SKM-1 treated with dmso at 0.1 percent for 144 hours (cell line): ENCODE measurements around the gene MAGEC2.

ENCODE experiments used
- DNase-seq: peaks from one replicate; lab custom pipeline; 2025; ENCODE audit not compliant: unreplicated experiment; lab: John Stamatoyannopoulos, UW

MAGEC2 gene, protein sequence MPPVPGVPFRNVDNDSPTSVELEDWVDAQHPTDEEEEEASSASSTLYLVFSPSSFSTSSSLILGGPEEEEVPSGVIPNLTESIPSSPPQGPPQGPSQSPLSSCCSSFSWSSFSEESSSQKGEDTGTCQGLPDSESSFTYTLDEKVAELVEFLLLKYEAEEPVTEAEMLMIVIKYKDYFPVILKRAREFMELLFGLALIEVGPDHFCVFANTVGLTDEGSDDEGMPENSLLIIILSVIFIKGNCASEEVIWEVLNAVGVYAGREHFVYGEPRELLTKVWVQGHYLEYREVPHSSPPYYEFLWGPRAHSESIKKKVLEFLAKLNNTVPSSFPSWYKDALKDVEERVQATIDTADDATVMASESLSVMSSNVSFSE

DNA sequence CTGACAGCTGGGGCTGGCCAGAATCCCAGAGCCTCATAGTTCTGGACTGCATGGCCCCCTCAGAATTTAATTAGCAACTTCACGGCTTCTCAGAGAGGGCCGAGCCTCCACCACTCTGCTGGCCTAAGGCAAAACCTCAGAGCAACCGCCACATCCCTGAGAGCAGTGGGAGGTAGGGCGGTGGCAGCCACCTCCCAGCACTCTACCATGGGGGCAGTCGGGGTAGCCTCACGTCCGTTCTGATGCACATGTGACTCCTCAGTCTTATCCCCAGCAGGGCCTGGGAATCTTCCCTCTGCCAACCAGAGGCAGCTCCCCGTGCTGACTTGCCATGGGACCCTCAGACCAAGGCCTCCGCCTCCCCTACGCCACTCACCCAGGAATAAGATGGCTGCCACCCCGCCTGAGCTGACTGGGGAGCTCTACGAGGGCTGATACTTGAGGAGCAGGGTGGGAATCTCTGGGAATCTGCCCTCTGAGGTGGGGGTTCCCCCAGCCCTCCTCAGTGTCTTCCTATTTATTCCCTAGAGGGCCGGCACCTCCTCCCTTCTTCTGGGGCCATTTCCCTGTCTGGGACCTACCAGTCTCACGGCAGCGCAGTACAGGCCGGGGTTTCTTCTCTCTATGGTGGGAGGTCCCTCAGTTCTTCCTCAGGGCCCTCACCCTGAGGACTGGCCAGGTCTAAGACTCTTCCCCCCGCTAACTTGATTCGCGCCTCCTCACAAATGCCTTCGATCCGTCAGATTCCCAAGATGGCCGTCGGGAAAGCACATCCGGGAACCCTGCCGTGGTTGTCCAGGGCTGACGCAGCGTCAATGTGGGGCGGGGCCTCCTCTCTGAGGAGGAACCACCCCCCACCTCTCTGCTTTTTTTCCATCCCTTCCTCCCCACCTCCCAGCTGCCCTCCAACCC lies at the start of gene MAGEC2:
Gene MAGEC2, minus strand, starts transcription at position 769 of the 912 bp plus-strand sequence. CDS start 1,303 bp downstream, outside the sequence.
- DNase-seq, result no peak

DNA sequence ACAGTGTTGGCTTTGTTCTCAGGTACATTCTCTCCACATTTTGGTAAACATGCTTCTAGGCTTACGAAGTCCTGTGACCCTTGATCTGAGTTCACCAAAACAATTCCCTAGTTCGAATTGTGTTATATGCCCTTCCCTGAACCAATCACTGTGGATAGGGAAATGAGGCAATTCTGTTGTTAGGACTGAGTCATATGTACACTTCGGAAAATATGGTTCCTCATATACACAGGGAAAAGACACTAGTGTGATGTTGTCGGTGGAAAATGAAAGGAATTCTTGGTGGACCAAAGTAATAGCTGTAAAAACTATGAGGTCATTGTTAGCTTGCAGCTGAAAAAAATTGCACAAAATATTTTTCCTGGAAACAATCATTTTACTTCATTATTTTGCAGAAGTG lies 46.6 kb upstream of the MAGEC2 start:
- no peak for DNase-seq

DNA sequence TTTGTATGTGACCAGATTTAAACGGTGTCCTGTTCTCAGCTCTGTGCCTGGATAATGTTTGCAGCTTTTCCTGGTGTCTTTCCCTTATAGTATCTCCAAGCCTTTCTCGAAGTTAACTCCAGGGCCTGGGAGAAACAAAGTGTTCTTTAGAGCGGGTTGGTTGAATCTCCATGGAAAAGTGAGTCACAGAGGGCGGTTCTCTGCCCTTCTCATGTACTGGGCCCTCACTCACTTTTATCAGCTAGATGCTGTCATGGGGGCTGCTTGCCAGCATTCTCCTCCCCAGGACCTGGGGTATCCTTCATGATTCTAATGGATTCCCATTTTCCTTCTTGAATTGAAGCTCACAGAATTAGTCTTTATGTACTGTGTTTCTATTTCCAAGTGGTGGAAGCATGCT lies 46.1 kb upstream of the MAGEC2 start:
- DNase-seq, result no peak

DNA sequence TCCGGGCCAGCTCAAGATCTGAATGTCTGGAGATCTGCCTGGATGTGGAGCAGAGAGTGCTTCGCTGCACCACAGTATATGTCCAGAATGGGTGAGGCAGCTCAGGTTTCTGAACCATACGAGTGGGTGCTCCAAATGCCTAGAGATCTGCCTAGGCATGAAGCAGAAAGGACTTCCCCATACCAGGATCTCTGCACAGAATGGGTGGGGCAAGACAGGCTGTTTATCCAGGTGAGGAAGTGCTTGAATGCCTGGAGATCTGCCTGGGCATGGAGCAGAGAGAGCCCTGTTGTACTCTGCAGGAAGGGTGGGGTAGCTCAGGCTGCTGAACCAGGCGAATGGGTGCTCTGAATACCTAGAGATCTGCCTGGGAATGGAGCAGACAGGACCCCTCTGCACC lies 45.4 kb upstream of the MAGEC2 start:
- no peak for DNase-seq

DNA sequence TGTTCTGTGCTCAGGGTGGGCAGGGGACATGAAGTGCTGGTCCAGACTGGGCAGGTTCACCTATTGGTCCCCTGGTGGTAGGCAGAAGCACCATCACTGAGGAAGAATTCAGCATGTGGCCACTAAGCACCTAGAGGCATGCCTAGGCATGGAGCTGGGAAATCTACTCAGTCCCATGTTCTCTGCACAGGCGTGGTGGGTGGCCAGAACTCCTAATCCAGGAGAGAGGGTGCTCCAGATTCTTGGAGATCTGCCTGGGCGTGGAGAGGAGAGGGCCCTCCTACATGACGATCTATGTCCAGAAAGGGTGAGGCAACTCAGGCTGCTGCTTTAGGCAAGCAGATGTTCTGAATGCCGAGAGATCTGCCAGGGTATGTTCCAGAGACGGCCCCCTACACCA lies 44.6 kb upstream of the MAGEC2 start:
- DNase-seq, result no peak

DNA sequence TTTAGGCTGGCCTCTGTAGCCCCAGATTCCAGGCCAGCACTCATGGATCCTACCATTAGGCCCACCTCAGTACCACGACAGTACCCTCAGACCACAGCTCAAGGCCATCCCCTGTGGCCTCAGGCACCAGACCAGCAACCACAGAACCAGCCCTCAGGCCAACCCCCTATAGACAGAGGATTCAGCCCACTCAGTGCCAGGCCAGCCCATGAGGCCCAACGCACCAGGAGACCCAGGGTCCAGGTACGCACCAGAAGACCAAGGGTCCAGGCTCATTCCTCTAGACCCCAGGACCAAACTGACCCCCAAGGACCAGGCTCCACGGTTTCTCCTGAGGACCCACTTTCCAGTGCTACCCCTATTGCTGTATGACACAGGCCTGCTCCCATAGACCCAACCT lies 39.5 kb upstream of the MAGEC2 start:
- no peak for DNase-seq

DNA sequence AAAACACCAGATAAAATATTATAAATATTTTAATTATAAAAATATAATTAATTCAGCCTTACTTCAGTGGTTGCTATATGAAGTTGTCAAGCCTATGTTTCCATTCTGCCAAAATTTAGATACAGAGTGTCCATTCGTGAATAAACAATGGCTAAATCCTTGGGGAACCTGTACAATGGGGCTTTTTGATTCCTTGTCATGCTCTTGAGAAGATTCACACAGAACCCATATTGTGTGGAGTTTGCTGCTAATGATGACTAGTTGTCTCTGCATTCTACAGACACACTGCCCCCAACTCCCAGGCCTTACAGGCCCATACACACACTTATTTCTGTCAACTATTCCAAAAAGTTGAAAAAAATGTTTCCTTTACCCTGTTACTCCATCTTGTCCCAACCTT lies 33.4 kb upstream of the MAGEC2 start:
- no peak for DNase-seq

DNA sequence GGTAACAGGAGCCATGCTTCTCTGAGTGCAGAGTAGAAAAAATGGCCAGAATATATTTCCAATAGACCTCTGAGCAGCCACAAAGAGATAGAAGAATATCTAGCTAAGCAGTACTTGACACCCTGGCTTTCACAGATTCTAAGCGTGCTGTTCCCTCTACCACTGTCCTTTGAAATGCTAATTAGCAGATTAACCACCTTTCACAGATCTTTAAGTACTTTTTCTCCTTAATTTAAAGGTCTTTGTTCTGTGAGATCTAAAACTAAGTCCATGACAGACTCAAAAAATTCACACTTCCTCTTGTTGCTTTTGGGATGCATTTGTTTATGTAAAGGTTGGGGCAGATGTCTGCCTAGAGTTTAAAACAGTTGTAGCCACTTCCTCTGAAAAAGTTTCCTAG lies 28.3 kb upstream of the MAGEC2 start:
- no peak for DNase-seq

DNA sequence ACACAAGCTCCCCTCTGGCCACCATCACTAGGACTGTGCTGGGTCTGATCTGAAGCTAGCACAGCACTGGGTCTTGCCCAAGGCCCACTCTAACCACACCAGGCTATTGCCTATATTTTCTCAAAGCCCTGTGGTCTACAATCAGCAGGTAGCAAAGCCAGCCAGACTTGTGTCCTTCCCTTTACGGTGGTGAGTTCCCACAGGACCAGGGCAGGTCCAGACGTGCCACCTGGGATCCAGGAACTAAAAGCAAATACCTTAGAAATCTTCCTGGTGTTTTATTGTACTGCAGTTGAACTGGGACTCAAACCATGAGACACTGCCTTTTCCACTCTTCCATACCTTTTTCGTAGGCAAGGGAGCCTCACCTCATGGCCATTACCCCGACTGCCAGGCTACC lies 9.0 kb upstream of the MAGEC2 start:
- DNase-seq, result no peak

DNA sequence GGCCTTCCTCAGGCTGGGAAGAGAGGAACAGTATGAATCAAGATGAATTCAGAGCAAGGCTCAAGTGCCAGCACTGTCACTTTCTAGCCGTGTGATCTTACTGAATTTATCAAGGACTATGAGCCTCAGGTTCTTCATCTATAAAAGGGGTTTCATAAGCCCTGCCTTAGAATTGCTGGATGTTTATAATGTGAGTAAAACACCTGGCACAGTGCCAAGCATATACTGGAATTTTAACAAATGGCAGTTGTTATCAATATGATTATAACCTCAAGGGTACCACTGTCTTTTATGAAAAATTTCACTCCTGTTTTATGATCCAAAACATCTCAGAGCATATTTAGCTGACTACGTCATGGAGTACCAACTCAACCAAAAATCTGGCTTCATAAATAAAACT lies 4.0 kb downstream of the MAGEC2 start:
- DNase-seq, result no peak

DNA sequence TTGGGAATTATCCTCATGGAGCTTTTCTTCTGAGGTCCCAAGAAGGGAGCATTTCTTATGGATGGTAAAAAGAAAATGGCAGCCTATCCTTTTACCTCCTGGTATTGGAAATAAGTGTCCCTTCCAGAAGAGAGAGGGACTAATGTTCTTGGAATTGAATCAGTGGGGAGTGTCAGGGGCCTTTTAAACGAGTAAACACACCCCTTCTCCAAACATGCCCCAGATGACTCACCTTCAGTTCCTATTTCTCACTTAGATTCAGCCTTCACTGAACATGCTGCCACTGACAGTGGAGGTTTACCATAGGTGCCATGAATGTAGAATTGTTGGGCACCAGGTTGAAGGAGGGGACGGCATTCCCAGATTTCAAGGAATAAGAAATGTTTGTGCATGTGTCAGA lies 19.0 kb downstream of the MAGEC2 start:
- DNase-seq, result no peak

DNA sequence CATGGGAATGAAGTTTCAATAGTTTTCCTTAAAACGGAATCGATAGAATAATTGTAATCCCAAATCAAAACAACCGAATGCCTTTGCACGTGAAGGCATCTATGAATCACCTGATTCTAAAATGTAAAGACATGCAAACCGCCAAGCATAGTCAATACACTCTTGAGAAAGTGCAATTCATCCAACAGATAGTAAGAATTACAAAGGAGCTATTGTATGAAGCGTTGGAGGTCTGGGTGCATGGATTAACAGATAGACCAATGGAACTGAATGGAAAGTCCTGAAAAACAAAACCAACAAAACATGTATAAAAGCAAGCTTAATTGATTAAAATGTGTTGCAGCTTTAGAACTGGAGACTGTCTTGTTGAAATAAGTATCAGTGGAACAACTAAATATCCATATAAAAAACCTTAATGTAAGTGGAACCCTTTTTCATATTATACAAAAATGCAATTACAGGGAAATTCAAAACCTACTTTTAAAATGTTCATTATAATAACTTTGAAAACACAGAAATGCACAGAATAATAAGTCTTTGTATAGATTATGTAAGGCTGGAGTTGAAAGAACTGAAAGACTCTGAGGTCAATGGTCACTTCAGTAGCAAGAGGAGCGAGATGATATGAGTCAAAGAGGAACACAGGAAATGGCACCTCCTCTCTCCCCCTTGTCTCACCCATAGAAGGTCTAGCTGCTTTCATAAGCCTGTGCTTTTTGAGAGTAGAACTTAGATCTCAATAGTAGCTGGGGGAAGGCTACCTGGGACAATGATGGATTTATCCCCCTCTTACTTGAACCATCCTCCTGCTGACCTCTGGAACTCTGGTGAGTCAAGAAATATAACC lies 20.1 kb downstream of the MAGEC2 start:
- no peak for DNase-seq

DNA sequence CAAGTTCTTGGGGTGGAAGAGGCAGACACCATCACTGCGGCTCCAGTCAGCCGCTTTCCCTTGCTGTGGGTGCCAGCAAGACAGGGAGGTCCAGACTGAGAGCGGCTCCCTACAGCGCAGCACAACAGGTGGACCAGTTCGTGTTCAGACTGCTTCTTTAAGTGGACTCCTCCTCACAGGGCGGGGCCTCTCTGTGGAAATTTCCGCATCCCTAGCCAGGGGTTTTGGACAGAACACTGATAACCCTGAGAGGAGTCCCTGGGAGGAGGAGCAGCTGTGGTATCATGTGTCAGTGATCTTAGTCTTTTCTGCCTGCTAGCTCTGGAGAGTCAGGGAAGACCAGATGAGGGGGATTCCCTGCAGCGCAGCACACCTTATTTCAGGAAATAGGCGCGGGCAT lies 48.5 kb downstream of the MAGEC2 start:
- DNase-seq, result no peak
